ENCODE data around the gene CD1E.
"Not testable (repeated sequence)": the region's sequence is repeated elsewhere in the genome, so short reads cannot be mapped to it uniquely, and the experiment has no call there.

Gene CD1E

DNA sequence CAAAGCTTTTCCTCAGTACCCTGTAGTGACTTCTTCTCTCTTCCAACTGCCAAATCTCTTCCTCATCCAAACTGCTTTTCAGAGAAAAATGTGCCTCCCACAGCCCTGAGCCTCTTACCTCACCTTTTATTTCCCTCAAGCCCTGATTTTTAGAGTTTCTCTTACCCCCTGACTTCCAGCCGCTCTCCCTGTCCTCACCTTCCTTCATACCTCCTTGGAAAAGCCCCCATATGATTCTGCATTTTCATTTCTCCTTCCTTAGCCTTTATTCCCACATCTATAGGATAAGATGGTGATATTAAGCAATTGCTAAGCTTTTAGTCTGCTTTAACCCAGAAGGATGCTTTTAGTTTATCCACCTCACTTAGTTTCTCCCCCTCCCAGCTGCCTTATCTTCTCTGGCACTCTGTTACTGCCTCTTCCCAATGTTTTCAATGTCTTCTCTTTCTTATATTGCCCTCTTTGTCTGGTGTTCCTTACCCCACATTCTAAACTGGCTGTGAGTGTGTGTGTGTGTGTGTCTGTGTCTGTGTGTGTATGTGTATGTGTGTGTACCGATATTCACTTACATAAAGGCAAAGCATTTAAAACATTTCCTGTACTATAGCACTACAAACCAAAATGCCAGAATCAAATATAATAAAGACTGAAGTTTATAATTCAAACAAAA, 22.1 kb upstream of the CD1E start, which contains the start of gene CD1B:
CD1B (minus strand) TSS at position 51 of the 670 bp plus-strand sequence. CDS start 108 bp downstream, outside the sequence.
- TF ChIP-seq MAX (IDR thresholded peaks at IDR 0.05; ENCODE audit: low read depth, low read length) = no peak
- no peak for TF ChIP-seq MYC (IDR thresholded peaks at IDR 0.05; ENCODE audit: low read depth, low read length)
- TF ChIP-seq, protein P1, sequence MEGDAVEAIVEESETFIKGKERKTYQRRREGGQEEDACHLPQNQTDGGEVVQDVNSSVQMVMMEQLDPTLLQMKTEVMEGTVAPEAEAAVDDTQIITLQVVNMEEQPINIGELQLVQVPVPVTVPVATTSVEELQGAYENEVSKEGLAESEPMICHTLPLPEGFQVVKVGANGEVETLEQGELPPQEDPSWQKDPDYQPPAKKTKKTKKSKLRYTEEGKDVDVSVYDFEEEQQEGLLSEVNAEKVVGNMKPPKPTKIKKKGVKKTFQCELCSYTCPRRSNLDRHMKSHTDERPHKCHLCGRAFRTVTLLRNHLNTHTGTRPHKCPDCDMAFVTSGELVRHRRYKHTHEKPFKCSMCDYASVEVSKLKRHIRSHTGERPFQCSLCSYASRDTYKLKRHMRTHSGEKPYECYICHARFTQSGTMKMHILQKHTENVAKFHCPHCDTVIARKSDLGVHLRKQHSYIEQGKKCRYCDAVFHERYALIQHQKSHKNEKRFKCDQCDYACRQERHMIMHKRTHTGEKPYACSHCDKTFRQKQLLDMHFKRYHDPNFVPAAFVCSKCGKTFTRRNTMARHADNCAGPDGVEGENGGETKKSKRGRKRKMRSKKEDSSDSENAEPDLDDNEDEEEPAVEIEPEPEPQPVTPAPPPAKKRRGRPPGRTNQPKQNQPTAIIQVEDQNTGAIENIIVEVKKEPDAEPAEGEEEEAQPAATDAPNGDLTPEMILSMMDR (IDR thresholded peaks at IDR 0.05; ENCODE audit: low read depth, low read length) = no peak
- no peak for TF ChIP-seq POLR2A (IDR thresholded peaks at IDR 0.05; ENCODE audit: extremely low read depth, insufficient read length)
- DNase-seq (ENCODE audit: low read depth) = no peak
- no peak within 1 kb of the TSS for H3K4me3 ChIP-seq (ENCODE audit: low read depth, low read length)

- H3K4me3 ChIP-seq (ENCODE audit: low read depth, low read length) = no peak overlapping the region
- TF ChIP-seq MYC (IDR thresholded peaks at IDR 0.05; ENCODE audit: low read depth, low read length) = no peak
- no peak for TF ChIP-seq POLR2A (IDR thresholded peaks at IDR 0.05; ENCODE audit: extremely low read depth, insufficient read length)
- no peak for TF ChIP-seq MAX (IDR thresholded peaks at IDR 0.05; ENCODE audit: low read depth, low read length)
- TF ChIP-seq, protein P1 (IDR thresholded peaks at IDR 0.05; ENCODE audit: low read depth, low read length) = no peak
- peak; percentile 6 for DNase-seq (ENCODE audit: low read depth)
Measured at GRCh38 chr1:158333405-158334155, 20.1 kb upstream of the CD1E start.

- DNase-seq (ENCODE audit: low read depth) = no peak
- TF ChIP-seq MYC (IDR thresholded peaks at IDR 0.05; ENCODE audit: low read depth, low read length) = no peak
- no peak for TF ChIP-seq MAX (IDR thresholded peaks at IDR 0.05; ENCODE audit: low read depth, low read length)
- TF ChIP-seq POLR2A (IDR thresholded peaks at IDR 0.05; ENCODE audit: extremely low read depth, insufficient read length) = no peak
- TF ChIP-seq, protein P1 (IDR thresholded peaks at IDR 0.05; ENCODE audit: low read depth, low read length) = no peak
- H3K4me3 ChIP-seq (ENCODE audit: low read depth, low read length) = no peak overlapping the region
Measured at GRCh38 chr1:158334526-158335212, 19.0 kb upstream of the CD1E start.

DNA sequence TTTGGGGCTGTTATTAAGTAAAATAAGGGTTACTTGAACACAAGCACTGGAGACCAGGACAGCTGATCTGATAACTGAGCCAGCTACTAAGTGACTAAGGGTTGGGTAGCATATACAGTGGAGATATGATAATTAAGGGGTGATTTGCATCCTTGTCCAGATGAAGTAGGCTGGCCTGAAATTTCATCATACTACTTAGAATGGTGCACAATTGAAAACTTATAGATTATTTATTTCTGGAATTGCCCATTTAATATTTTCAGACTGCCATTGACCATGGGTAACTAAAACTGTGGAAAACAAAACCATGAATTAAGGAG, 18.5 kb upstream of the CD1E start:
- H3K4me3 ChIP-seq (ENCODE audit: low read depth, low read length) = no peak overlapping the region
- TF ChIP-seq MYC (IDR thresholded peaks at IDR 0.05; ENCODE audit: low read depth, low read length) = no peak
- TF ChIP-seq, protein P1 (IDR thresholded peaks at IDR 0.05; ENCODE audit: low read depth, low read length) = no peak
- no peak for TF ChIP-seq POLR2A (IDR thresholded peaks at IDR 0.05; ENCODE audit: extremely low read depth, insufficient read length)
- DNase-seq (ENCODE audit: low read depth) = no peak

DNA sequence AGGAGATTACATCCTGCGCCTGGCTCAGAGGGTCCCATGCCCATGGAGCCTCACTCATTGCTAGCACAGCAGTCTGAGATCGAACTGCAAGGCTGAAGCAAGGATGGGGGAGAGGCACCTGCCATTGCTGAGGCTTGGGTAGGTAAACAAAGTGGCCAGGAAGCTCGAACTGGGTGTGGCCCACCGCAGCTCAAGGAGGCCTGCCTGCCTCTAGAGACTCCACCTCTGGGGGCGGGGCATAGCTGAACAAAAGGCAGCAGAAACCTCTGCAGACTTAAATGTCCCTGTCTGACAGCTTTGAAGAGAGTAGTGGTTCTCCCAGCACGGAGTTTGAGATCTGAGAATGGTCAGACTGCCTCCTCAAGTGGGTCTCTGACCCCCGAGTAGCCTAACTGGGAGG, 17.3 kb upstream of the CD1E start:
- H3K4me3 ChIP-seq (ENCODE audit: low read depth, low read length); DNase-seq (ENCODE audit: low read depth): not testable (repeated sequence)

- not testable (repeated sequence) for H3K4me3 ChIP-seq (ENCODE audit: low read depth, low read length); DNase-seq (ENCODE audit: low read depth)
Measured at GRCh38 chr1:158348946-158349345, 4.7 kb upstream of the CD1E start.

Measured in NB4 (cell line).